Activated T-cell treated with anti-CD3 and anti-CD28 coated beads for 24 hours (primary cell): ENCODE measurements around the gene NEAT1.
"Not testable (repeated sequence)": the region's sequence is repeated elsewhere in the genome, so short reads cannot be mapped to it uniquely, and the experiment has no call there.

ENCODE experiments used
- DNase-seq: peaks from one replicate; pipeline ENCODE4 v3.0.0-alpha.2; 2020; ENCODE audit warnings: low read depth

The NEAT1 gene

DNA sequence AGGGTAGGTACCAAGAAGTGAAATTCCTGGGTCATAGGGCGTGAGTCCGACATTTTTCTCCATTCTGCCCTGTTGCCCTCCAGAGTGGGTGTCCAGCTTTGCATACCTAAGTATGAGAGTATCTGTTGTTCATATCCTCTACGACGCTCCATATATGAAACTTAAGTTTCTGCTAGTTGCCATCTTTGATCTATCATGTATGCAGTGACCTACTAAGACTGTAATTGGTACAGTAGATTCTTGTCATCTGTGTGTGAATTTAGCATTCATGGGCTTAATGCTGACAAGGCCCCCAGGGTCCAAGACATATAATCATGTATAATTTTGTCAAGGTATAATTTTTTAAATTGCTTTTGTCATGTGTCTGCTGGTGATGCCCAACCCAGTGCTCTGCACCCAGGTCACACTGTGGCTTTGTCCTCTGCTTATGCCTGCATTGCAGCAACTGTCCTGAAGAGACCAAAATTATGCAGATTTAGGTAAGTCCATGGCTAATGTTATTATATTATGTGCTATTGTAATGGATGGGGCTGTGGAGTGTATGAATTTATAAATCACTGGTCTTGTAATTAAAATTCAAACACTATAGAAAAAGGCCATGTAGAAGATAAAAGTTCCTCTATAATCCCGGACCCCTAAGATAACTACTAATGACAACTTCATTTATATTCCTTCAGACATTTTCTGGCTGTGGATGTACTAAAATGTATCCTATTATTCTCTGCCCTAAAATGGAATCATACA lies 12.2 kb downstream of the NEAT1 start:
- DNase-seq: no peak

DNA sequence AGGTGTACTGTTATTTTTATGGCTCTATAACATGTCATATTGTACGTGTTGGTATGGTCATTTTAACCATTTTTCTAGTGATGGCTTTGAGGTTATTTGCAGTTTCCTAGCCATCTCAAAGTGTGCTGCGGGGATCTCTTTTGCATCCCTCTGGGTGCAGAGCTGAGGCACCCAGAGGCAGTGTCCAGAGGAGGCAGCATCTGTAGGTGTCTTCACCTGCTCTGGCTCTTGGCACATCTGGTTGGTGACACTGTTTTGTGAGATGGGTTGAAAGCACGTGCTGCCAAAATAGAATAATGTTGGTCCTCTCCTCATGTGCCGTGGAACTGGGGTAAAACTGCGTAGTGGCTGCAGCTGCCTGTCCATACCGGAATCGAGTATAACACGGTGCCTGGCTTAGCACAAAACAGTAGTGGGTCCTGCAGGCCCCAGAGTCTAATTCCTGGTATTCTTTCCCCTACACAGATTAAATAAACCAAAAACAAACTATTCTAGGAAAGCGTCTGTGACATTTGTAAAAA lies 12.9 kb downstream of the NEAT1 start:
- no peak for DNase-seq

DNA sequence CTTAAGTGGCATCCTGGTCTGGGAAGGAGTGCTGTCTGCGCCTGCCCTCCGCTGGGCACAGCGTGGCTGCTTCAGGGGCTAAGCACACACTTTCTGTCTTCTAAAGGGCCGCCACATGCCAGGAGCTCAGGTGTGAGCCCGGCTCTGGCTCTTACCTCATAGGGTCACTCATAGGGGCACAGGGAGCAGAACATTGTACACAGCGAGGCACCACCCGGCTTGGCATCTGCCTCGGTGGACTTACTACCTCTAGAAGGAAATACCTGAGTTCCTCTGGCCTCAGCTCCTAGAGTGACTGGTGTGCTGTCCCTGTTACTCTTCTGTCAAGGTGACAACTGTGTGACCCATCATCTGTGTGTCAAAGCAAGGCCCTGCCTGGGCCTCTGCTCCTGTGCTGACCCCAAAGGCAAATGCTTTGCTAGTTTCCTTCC lies 13.4 kb downstream of the NEAT1 start:
- no peak for DNase-seq

DNA sequence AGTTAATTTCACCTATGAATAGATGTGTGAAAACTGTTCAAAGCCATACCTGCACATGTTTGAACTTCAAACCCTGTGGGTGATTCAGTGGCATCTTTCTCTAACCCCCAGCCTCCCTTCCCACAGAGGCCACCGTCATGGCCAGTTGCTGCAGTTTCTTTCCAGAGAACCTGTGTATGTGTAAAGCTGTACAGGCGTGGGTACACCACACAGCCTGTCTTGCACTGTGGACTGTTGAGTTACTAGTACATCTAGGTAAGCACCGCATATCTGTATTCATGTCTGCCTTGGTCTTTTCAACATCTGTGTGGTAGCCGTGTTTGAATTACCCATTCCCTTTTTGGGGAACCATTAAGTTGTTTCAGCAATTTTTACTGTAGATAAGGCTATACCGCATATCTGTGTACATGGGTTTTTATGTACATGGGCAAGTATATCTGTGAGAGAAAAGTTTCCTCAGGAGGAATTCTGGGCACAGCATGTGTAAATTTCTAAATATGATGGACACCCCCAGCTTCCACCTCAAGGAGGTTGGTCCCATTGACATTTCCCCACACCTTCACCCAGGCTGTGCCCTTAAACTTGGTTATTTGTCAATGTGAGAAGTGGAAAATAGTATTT lies 13.9 kb downstream of the NEAT1 start:
- DNase-seq: no peak

DNA sequence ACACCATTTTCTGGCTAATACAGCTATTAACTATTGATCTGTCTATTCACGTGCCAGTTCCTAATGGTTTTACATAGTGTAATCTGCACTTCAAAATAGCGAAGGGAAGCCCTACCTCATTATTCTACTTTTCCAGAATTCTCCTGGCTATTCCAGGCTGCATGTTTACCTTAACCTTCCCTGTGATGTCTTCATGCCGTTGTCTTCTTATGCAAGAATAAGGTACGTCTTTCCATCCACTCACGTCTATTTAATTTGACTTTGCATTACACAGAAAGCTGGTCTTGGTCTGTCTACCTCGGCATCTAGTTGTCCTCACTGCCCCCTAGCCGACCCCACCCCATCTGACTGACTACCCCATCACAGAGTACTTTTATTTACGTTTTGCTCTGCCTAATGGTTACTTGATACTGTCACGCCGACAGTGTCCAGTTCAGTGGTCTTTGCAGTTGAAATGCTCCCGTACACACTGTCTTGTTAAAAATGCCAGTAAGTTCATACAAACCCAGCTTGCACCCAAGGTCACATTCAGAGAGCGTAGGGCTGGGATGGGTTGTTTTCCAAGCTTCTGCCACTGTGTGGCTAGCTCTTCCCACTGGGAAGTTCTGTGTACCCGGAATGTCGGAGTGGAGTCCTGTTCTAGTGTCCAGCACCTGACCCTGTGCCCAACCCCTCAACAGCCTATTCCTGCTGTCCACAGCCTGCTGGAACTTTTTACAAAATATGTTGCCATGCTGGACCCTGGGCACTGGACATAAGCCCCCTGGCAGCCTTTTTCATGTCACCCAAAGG lies 15.0 kb downstream of the NEAT1 start:
- DNase-seq: no peak

DNA sequence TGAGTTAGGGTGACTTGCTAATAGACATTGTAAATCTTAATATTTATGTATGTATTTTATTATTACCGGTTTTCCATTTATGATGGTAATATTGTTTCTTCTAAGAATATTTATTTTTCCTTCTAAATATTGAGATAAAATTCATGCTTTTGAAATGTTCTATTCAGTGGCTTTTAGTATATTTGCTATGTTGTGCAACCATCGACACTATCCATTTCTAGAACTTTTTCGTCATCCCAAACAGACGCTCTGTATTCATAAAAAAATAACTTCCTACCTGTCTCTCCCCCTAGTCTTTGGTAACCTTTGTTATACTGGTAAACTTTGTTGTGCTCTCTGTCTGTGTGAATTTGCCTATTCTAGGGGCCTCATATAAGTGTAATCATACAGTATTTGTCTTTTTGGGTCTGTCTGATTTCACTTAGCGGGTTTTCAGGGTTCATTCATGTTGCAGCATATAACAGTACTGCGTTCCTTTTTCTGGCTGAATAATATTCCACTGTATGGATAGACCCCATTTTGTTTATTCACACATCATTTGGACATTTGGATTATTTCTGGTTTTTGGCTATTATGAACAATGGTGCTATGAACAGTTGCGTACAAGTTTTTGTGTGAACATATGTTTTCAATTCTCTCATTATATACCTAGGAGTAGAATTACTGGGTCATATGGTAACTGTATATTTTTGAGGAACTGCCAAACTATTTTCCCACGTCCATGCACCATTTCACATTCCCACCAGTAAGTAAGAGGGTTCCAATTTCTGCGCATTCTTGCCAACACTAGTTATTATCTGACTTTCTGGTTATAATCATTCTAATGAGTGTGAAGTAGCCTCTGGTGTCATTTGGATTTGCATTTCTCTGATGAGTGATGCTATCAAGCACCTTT lies 15.9 kb downstream of the NEAT1 start:
- no peak for DNase-seq

DNA sequence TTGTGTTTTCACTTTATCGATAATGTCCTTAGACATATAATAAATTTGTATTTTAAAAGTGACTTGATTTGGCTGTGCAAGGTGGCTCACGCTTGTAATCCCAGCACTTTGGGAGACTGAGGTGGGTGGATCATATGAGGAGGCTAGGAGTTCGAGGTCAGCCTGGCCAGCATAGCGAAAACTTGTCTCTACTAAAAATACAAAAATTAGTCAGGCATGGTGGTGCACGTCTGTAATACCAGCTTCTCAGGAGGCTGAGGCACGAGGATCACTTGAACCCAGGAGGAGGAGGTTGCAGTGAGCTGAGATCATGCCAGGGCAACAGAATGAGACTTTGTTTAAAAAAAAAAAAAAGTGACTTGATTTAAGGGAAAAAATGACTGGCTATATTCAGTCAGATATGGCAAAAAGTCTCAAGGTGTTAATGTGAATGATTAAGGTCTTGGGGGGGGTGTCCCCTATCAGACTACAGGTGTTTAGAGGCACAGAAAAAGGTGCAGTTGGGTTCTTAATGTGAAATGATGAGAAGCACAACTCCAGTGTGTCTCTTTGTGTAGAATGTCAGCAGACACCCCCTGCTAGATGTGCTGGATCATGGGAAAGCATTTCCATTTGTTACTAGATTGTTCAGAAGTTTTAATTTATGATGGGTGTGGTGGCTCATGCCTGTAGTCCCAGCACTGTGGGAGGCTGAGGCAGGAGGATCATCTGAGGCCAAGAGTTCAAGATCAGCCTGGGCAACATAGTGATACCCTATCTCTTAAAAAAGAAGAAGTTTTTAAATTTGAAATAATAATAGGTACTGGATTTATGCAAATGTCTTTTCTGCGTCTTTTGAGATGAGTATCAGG lies 17.0 kb downstream of the NEAT1 start:
- DNase-seq: no peak

DNA sequence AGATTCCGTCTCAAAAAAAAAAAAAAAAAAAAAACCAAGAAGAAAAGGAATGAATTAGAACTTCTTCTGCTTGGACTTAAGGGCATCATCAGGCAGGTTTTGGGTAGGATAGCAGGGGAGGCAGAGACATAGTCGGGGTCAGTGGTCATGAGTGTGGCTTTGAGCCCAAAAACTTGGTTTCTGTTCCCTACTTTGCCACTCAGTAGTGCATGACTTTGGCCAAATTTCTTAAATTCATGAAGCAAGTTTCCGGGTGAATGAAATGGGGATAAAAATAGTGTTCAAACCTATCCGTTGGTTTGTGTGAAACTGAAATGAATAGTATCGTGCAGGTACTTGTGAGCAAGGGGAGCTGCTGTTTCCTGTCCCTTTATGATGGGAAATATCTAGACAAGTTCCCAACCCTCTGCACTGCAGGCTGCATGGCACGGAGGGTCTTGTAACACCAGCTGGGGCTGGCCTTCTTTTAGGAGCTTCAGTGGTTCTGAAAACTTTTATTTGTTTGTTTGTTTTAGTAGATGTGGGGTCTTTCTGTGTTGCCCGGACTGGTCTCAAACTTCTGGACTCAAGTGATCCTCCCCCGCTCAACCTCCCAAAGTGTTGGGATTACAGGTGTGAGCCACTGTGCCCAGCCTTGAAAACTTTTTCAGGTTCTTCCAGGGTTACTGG lies 18.4 kb downstream of the NEAT1 start:
- no peak for DNase-seq

DNA sequence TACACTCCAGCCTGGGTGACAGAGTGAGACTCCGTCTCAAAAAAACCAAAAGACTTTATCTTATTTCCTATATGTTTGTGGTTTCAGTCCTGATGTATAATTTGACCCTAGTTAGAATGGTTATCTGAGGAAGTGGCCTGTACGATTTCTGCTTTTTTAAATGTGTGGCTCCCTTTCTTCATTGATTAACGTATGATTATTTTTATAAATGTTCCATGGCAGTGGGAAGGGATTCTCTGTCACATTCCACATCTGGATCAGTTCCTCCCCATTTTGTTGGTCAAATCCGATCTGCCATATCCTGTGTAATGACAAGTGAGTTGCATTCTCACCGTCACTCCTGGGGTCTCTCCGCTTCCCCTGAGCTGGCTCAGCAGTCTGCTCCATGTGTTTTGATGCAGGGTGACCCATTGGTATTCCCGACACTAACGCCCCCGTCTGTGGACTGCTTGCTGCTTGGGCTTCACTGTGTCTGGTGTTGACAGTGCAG lies 20.3 kb downstream of the NEAT1 start:
- DNase-seq: no peak

DNA sequence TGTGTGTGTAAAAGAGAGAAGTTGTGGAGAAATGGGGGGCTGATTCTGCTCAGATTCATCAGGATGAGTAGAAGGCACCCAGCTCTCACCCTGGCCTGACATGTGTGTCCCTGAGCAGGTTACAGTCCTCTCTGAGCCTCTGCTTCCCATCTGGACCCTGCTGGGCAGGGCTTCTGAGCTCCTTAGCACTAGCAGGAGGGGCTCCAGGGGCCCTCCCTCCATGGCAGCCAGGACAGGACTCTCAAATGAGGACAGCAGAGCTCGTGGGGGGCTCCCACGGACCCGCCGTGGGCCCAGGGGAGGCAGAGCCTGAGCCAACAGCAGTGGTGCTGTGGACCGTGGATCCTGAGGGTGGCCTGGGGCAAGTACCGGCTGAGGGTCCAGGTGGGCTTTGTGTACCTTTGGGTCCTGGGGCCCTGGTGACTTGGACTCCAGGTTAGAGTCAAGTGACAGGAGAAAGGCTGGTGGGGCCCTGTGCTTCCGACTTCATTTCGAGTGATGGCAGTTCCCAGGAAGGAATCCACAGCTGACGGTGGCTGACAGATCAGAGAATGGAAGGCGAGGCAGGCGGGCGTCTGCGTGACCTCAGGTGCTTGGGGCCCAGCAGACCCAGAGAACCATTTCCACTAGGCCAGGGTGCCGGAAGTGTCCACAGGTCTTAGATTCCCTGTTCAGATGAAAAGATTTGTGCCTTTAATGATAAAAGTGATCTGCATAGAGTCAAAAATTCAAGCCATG lies 21.9 kb downstream of the NEAT1 start:
- DNase-seq: no peak

DNA sequence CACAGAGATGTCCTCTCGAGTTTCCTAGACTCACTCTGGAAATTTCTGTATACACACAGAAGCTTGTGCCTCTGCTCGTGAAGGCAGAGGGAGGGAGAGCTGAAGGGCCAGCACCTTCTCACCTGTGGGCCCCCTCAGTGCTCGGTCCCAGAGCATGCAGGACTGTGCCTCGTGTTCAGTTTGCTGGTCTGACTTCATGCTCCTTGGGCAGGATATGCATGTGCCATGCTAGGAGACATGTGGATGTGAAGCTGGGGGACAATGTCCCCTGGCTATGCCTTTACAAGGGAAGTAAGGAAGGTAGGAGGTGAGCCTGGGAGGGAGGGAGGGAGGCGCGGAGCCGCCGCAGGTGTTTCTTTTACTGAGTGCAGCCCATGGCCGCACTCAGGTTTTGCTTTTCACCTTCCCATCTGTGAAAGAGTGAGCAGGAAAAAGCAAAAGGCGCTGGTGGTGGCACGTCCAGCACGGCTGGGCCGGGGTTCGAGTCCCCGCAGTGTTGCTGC lies 22.6 kb downstream of the NEAT1 start:
- DNase-seq: no peak

DNA sequence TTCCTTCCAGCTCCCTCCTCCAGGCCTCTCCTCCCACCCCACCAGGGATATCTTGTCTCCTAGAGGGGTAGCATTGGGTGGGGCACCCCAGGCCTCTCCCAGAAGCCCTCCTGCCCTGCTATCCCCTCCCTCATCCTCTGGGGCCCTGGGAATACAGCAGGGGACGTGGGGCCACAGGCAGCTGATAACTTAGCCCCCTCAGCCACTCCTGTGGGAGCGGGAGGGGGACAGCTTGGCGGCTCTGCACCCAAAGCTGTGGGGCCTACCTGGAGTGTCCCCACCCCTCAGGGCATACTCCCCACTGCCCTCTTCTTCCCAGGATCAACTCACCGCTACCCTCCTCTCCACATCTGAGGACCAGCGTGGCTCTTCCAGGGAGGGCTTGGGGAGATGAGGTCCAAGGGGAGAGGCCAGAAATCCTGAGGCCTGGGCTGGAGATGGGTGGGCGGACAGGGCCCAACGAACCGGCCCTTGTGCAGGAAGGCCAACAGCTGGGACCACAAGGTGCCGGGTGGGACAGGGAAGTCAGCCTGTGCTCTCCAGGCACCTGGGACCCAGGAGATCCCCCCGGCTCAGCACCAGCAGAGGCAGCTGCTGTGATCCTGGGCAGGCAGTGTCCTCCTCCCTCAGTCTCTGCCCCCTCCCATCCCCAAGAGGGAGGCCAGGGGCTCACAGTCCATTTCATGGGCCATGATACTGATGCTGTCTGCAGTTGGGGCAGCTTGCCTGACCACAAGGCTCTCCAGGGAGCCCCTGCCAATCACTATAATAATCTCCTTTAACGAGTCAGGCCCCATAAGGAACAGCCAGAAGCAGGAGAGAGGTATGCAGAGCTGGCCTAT lies 23.2 kb downstream of the NEAT1 start:
- no peak for DNase-seq

DNA sequence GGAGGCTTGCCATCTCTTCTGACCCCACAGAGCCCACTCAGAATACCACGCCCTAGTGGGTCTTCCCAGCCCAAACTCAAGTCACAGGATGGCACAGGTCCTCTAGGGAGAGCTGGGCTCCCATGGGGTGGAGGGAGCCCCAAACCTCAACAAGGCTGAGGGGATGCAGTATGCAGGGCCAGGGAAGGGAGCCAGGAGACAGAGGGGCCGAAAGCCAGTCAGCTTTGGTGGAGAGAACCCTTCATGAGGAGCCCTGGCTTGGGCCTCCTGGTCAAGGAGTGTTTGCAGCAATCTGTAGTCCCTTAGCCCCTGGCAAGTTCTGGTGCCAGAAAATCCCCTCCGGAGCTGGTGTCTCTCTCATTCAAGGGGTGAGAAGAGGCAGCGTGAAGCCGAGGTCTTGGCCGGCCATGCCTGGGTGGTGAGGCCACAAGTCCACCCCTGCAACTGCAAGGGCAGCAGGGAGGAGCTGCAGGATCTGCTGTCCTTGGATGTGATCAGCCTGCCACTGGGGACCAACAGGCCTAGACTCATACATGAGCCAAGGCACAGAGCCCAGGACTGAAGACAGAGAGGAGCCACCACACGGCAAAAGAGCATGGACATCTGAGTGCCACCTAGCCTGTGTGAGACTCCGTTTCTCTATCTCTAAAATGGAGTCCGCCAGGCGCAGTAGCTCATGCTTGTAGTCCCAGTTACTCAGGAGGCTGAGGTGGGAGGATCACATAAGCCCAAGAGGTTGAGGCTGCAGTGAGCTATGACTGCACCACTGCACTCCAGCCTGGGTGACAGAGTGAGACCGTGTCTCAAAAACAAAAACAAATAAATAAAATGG lies 24.1 kb downstream of the NEAT1 start:
- DNase-seq: no peak

DNA sequence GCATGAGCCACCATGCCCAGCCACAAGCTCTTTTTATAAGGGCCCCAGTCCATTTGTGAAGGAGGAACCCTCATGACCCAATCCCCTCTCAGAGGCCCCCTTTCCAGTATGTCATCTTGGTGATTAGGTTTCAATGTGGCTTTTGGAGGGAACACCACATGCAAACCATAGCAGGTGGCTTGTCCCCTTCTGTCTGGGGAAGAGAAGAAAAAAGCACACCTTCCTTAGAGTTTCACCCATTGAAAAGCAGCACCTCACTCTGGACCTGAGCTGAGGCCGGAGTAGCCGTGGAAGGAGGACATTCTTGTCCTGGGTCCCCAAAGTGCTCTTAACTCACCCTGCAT lies 25.4 kb downstream of the NEAT1 start:
- DNase-seq: no peak

DNA sequence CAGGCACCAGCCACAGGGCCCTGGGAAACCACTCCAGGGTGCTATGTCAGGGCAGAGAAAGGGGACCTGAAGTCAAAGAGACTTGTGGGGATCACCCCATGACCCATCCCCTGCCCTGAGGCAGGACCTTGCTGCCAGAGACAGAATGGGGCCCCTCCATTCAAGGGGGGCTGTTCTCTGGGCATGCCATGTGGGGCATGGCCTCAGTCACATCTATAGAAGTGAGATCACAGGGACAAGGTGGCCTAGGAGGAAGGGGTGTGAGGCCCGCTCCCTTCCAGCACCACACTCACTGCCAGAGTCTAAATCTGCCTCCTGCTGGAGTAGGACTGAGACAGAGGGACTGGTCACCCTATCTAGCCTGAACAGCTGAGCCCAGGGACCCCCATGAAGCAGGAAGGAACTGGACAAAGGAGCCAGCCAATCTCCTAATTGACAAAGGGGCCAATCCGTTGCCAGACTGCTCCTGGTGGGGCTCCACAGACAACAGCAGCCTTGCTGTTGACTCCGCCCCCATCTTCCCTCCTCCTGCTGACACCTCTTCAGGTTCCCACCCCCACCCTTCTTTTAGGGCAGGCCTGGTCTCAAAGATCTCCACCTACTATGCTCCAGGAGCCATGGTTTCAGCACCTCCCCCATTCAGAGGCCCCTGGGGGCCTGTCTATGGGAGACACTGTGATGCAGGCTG lies 26.0 kb downstream of the NEAT1 start:
- DNase-seq: no peak

DNA sequence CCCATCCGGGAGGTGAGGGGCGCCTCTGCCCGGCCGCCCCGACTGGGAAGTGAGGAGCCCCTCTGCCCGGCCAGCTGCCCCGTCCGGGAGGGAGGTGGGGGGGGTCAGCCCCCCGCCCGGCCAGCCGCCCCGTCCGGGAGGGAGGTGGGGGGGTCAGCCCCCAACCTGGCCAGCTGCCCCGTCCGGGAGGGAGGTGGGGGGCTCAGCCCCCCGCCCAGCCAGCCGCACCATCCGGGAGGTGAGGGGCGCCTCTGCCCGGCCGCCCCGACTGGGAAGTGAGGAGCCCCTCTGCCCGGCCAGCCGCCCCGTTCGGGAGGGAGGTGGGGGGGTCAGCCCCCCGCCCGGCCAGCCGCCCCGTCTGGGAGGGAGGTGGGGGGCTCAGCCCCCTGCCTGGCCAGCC lies 28.7 kb downstream of the NEAT1 start:
- not testable (repeated sequence) for DNase-seq

DNA sequence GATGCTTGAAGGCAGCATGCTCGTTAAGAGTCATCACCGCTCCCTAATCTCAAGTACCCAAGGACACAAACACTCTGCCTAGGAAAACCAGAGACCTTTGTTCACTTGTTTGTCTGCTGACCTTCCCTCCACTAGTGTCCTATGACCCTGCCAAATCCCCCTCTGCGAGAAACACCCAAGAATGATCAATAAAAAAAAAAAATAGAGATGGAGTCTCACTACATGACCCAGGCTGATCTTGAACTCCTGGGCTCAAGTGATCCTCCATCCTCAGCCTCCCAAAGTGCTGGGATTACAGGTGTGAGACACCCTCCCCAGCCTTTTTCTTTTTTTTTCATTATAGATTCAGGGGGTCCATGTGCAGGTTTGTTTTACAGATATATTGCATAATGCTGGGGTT lies 29.7 kb downstream of the NEAT1 start:
- not testable (repeated sequence) for DNase-seq
